ENCODE results near the gene RAD51B.
"Not testable (repeated sequence)": the region's sequence is repeated elsewhere in the genome, so short reads cannot be mapped to it uniquely, and the experiment has no call there.

The RAD51B gene

DNA sequence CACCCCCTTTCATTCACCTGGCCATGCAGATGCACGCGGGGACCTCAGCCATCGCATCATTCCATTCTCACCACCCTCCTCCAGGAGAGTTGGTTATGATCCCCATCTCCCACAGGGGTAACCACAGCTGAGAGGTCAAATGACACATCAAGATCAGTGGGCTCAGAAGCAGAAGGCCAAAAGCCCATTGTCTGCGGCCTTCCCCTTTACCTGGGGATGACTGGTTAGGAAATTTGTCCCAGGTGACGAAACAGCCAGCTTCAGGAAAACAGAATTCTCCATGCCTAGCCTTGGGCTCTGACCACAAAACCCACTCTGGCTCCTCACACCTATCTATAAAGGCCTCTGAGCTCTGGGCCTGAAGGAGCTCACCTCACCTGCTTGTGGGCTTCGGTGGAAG is 937.2 kb downstream of the RAD51B start:
- no peak for DNase-seq

DNA sequence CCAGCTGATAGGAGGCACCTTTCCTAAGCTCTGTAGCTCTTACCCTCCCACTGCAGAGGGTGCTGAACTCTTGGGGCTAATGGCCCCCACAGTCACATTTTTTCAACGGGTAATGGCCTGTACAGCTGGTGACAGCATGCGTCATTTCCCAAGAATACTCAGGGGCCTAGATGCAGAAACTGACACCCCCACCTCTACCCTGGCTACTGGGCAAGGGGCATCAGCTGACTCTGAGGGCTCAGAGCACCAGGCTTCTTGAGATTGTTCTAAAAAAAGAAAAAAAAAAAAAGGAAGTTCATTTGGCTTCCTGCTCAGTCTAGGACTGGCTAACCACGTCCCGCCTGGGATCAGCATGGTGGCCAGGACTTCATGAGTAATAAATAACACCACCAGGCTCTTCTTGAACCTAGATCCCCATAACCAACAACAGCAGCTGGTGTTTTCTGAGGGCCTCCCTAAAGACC is 938.1 kb downstream of the RAD51B start:
- DNase-seq, result no peak

DNA sequence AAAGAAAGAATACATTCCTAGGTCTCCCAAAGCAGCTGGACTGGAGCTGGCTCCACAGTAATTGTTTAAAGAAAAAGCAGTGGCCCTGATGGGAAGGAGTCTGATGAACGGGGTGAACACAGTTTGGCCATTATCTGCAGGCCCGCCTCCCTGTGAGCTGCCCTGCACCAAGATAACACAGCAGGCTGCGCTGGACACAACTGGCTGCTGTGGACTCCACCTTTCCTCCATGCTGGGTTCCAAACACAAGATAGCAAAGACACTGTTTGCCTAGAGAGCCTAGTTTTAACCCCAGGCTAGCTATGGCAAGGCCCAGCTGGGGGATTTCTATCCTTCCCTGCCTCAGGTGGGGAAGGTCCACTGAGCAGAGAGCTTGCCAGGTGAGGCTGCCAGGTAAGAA is 938.7 kb downstream of the RAD51B start:
- no peak for DNase-seq

DNA sequence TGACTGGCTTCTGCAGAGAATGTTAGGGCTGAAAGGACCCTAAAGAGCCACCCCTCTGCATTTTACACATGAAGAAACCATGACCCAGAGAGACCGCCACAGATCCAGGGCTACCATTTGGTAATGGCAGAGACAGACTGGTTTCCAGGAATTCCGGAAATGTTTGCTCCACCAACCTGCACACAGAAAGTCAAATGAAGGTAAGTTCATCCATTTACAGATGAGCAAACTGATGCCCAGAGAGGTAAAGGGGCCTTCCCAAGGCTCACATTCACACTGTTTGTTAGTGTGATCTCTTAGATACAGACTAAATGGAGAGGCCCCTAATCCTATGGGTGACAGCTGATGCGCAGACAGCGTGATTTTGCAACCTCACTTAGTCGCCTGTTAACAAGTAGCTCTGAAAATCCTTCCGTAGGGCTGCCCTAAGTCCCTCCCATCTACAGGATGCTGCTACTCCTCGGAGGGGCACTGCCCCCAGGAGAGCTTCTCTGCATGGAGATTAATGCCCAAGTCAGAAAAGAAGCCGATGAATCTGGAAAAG is 939.5 kb downstream of the RAD51B start:
- DNase-seq, result no peak

DNA sequence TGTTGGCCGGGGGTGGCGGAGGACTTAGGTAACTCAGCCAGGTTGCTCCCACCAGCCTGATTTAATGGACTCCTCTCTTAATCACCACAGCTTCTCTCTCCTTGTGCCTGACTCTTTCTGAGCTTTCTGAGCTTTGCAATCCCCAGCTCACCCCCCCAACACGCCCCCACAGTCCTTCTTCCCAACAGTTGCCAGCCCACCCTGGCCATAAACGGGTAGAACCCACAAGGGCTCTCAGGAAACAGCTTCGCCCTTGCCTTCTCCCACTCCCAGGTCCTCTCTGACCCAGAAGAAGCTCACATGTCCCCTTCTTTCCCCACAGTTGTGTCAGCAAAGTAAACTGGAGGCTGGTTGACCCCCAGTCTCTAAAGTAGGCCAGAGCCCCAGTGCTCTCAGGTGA is 940.4 kb downstream of the RAD51B start:
- no peak for DNase-seq

DNA sequence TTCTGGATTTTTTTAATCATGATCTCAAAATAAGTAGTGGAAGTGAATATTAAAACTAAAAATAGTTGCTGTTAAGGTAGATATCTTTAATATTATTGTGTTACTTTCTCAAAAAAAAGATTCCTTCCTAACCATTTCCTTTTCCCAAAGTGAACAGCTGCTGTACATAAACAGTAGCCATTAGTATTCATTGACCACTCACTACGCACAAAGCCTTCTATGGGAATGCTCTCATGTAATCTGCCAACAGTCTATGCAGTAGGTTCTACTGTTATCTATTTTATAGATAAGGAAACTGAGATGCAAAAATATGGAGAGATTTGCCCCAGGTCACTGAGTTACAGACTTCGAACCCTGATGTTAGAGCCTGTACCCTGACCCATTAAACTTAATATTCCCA is 941.2 kb downstream of the RAD51B start:
- DNase-seq, result no peak

DNA sequence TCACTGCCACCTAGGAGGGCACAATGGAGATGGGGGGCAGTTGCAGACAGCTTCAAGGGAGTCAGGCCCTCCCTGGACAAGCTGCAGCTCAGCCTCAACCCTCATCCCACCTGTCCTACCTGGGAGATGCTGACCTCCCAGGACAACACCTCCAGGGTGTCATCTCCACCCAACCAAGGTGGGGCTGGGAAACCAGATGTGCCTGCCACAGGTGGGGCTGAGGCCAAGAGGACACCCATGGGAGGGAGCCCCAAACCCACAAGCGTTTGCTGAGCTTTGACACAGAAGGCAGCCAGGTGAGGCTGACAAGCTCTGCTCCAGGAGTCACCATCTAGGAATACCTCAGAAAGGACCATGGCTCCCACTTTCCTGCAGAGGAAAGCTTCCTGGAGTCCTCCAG is 941.8 kb downstream of the RAD51B start:
- no peak for DNase-seq

DNA sequence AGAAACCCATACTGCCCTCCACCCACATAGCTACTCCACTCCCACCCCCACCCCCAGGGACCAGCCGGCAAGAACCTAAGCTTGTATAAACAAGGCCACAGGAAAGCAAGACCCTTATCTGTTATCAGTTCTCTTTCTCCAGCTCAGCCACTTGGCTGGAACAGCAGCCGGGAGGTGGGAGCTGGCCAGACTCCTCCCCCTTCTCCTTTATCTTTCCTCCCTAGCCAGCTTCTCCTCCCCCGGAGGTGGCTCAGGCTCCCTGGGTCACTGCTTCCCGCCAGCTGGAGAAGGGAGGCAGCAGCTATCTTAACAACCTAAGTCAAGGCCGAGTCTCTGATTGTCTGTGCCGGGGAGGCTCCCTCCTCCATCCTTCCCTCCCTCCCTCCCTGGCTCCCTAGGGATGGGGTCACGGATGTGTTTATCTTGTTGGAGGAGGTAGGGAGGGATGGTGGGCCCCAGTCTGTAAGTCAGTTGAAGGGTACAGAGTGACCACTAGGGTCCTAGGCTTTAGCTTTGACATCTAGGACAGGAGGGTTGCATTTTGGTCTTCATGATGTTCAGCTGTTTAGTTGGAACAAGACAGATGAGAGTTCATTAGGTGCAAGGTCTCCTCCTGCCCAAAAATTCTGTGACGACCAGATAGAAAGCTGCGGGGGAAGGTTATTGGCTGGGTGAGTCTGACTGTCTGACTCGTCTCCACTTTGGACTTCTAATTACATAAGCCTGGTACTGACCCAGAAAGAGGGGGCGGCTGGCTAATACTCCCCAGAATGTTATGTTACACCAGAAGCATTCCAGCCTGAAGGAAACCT is 943.6 kb downstream of the RAD51B start:
- DNase-seq, result no peak

DNA sequence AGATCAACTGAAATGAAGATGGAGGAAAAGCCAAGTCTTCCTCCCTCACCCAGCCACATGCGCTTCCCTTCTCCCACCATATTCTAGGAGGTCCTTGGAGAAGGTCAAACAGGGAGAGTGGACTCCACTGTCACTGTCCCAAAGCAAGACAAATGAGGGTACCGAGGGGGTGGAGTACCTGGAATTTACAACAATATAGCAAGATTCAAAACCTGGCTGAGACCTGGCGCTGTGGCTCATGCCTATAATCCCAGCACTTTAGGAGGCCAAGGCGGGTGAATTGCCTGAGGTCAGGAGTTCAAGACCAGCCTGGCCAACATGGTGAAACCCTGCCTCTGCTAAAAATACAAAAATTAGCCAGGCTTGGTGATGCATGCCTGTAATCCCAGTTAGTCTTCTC is 944.3 kb downstream of the RAD51B start:
- not testable (repeated sequence) for DNase-seq

DNA sequence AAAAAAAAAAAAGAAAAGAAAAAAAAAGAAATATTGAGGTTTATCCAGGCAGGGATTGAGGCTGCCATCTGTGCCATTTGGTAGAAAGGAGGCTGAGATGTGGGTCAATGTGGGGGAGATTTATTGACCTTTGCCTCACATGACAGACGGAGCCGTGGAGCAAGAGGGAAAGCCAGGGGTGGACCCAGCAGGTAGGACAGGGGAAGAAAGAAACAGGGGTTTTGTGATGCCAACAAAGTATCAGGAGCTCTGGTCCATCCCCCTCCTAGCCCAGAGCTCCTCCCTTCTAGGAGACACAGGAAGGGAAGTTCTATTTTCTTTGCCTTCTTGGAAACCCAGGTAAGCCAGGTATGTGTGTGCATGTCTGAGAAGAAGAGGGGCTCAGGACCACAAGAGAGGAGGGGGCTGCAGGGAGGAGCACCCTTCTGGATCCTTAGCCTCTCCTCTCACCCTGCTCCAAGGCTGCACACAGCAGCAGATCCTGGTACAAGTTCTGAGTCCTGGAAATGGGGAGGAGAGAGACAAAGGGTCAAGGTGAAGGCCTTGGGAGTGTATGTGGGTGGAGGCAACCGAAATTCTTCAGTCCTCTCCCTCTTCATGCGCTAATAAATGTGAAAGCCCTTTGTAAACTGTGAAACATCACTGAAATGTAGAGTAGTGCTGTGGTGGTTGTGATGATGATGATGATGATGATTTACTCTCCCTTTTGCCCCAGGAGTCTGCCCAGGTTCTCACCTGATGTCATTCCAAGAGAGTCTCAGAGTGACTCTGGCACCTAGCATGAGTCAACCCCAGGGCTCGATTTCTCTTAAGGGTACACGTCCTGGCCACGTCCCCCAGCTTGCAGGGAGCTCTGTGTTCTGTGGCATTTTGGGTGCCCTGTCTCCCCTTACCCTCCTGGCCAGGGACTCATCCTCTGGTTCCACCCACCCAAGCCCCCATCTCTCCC is 947.0 kb downstream of the RAD51B start:
- DNase-seq, result no peak

DNA sequence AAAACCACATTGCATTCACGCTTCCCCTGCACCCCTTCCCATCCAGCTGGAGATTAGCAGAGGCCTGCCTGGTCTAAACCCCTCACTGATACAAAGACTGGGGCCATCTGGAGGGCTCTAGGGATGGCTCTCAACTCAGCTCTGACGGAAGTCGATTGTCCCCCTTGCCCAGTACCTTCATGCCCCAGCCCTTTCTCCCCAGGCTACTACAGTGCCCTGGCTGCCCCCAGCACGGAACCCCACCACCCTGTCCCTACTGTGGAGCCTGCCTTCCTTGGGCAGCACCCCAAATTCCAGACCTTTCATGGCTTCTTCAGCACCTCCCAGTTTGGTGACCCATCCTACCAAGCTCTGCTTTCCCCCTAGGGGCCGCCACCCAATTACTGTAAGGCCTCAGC is 947.7 kb downstream of the RAD51B start:
- no peak for DNase-seq

DNA sequence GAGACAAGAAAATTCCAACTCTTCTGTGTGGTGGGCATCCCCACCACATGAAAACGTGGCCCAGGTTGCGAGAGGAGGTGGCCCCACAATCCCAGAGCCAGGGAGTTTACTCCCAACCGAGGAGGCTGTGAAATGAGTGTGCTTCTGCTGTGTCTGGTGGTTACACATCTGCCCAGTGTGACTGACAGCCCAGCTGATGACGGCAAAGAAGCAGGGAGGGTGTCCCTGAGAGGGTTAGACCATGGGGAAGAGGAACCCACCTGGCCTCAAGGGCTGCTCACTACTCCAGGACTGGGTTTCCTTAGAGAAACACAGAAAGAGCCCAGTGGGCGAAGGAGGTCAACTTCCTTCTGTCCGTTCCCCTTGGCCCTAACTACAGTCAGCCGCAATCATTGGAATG is 948.7 kb downstream of the RAD51B start:
- DNase-seq, result no peak

DNA sequence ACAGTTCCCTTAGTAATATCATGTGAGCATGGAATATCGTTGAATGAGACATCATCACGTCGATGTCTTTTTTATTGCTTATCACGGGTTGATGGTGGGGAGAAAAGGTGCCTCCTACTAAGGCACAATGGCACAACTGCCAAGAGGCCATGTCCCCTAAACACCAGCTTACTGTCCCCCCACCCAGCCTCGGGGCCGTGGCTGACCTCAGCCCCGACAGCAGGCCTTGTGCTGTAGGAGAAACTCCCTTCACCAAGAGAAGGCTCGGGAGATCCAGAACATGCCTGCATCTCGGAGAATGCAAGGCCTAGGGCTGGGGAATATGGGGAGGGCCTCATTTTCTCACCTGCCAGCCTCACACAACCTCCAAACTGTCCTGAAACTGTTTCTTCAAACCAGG is 950.5 kb downstream of the RAD51B start:
- no peak for DNase-seq

DNA sequence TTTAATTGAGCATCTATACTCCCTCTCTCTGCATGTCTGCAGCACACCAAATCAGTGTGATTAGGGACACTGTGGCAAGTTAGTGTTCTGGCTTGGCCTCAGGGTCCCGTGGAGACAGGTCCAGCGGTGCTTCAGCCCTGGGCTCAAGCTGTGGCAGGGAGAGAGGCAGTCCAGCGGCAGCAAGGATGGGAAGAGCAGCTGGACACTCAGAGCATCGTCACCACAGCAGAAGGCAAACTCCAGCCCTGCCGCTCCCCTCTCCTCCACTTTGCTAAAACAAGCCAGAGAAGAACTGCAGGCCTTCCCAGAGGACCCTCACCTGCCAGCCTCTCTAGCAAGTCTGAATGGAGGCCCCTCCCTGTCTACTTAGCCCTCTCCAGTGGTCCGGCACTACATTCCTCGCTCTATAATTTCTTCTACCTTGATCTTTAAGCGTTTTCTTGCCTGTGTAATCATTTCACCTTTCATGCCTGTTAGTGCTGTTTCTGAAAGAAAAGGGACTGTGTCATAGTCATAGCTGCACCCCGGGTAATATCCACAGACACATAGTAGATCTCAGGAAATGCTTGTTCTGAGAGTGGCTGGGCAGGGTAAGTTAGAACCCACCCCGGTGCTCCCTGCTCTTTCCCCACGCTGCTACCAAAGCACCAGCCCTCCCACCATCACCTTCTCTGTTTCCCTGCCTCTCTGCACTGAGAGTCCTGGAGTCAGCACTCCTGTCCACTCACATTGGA is 951.1 kb downstream of the RAD51B start:
- no peak for DNase-seq

DNA sequence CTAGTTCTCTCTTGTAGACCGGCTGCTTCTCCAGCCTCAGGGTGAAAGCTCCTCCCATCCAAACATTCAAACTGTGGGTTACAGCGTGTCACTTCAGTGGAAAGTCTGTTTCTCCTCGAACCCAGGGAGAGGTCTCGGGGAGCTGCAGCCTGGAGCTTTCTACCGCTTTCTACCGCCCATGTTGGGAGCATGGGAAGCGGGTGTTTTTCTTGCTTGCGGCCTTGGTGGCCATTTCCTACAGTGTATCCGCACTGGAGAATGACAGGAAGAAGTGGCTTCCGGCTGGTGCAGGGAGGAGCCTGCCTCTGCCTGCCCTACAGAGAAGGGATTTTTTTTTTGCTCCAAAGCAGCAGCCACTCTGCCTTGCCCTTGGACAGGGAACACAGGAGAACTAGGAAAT is 952.1 kb downstream of the RAD51B start:
- DNase-seq, result no peak

DNA sequence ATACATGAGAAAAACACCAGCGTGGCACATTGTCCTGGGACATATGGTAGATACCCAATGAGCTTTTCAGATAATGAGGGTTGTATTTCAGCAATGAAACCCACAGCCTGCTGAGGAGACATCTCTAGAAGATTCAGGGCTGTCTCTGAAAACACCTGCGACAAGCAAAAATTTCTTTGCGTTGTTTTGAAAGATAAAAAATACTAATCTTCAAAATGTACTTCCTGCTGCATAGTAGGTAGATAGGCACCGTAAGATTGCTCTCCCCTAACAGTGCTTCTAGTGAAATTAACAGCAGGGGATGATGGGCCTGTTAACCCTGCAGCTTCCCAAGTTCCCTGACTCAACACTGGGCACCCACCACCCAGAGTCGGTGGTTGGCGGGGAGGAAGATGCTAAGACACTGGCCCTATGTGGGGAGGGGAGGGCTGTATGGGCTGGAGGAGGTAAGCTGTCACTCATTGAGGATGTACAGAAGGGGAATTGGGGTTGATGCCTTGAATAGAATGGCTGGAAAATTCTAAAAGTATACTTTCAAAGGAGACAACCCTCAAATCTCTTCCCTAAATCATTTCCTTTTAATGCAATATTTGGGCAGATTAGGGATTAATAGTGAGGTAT is 953.3 kb downstream of the RAD51B start:
- DNase-seq, result no peak

DNA sequence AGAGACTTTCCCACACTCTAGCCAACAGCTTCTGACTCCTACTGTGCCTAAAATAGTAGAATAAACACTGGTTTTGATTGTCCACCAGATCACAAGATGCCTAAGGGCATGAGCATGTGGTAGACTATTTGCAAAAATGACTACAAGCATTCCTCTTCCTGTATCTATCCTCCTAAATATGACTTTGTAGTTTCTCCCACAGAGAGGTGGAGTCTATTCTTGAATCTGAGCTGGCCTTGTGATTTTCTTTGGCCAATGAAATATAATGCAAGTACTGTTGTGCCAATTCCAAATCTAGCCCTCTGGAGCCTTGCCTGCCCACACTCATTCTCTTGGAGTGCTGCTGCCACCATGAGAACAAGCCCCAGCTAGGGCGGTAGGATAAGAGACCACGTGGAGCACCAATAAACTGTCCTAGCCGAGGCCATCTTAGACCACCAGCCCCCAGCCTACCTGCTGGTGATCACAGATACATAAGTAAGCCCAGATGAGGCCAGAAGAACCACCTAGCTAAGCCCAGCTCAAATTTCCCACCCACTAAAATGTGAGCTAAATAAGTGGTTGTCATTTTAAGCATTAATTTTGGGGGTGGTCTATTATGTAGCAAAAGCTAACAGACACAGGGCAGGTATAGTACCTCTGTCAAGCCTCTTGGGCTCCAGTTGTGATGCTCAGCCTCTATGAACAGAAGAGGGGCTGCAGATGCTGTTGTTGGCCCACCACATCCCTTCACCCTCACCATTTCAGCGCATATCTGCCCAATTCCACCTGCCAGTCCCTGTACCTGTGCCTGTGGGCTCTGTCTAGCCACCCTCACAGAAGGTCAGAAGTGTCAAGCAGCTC is 955.4 kb downstream of the RAD51B start:
- DNase-seq, result no peak

DNA sequence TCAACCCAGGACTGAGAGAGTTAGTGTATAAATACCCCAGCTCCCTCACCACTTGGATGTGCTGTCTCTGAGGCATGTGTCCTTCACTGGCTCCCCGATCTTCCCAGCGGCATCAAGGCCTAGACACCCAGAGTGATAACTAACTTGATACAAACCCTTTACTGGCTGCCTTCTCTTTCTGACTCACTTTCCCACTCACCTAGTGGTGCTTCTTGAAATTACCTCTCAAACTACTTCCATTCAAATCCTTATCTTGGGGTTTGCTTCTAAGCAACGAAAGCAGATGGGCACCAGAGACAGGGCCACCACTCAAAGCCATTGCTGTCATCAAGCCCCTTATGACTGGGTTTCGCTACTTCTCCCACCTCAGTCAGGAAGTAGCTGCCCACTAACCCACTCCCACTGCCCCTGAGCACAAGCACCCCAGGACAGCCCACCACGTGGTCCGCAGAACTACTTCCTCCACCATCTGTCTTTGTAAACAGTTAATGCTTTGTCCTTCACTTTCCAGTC is 956.1 kb downstream of the RAD51B start:
- no peak for DNase-seq

DNA sequence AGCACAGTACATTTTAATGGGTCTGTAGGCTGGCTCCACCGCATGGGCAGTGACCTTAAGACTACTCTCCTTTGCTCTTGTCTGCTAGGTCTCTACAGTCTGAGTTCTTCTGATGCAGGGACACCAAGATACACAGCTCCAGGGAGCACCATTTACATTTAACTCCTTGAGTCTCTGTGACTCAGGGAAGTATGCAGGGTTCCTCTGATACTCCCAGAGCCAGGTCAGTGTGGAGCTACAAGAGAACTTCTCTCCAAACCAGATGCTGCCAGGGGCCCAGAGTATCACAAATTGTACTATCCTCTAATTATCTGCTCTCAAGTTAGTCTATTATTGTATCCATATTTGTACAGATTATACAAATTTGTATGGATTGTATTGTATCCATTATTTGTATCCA is 958.1 kb downstream of the RAD51B start:
- DNase-seq, result no peak

Measured in NCI-H524 treated with DMSO at 0.1 percent for 48 hours (cell line).